HG02678 (cell line): ENCODE results near the gene PRRC2A.

ENCODE experiments used
- ATAC-seq: cut with Tn5 transposase; IDR thresholded peaks from one replicate; pipeline ENCODE4 v1.9.1; 2021; ENCODE audit warnings: mild to moderate bottlenecking, moderate library complexity; ENCODE audit not compliant: unreplicated experiment

Gene PRRC2A

DNA sequence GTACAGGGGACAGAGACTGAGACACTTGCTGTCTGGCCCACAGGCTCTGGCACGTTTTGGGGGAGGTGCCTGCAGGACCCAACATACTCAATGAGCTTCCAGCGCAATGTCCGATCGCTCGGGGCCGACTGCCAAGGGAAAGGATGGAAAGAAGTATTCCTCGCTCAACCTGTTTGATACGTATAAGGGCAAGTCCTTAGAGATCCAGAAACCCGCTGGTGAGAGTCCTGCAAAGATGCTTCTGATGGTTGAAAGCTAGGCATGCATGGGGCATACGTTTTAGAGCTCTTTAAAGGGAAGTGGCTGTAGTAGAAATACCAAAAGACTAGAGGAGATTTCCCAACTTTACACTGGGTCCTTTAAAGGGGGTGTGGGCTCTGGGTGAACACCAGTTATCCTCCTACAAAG lies 2.2 kb downstream of the PRRC2A start:
- ATAC-seq = no peak

DNA sequence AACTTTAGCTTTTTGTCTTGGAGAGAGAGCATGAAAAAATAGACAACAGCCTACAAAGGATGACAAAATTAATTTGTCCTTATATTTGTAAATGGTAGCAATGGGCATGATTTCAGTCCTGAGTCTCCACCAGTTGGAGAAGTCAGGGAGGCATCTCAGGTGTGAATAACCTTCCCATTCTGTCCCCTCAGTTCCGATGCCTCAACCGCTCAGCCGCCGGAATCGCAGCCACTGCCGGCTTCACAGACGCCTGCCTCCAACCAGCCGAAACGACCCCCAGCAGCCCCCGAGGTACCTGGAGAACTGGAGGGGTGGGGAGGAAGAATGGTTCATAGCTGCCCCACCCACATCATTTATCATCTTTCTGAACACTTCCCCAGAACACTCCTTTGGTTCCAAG lies 3.6 kb downstream of the PRRC2A start:
- no peak for ATAC-seq

DNA sequence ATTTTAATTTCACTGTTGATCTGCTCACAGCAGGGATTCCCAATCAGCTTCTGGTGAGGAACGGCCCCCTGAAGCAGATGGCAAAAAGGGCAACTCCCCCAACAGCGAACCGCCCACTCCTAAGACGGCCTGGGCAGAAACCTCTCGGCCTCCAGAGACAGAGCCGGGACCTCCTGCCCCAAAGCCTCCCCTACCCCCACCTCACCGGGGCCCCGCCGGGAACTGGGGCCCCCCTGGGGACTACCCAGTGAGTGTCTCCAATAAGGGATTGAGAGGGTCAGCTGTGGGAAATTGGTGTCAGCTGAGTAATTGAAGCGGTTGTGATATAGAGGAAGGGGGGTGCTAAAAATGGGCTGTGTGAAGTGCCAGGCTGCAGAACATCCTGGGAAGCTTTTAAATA lies 6.4 kb downstream of the PRRC2A start:
- ATAC-seq = no peak

DNA sequence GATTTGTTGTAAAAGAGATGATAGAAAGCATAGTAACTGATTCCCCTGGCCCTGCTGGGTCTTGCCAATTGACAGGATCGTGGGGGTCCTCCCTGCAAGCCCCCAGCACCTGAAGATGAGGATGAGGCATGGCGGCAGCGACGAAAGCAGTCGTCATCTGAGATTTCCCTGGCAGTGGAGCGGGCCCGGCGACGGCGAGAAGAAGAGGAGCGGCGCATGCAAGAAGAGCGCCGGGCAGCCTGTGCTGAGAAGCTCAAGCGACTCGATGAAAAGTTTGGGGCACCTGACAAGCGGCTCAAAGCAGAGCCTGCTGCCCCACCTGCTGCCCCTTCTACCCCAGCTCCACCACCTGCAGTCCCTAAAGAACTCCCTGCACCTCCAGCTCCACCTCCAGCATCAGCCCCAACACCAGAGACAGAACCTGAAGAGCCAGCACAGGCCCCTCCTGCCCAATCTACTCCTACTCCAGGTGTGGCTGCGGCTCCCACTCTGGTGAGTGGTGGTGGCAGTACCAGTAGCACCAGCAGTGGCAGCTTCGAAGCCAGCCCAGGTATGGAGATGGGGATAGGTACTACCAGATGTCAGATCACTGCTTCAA lies 7.3 kb downstream of the PRRC2A start:
- ATAC-seq = no peak

DNA sequence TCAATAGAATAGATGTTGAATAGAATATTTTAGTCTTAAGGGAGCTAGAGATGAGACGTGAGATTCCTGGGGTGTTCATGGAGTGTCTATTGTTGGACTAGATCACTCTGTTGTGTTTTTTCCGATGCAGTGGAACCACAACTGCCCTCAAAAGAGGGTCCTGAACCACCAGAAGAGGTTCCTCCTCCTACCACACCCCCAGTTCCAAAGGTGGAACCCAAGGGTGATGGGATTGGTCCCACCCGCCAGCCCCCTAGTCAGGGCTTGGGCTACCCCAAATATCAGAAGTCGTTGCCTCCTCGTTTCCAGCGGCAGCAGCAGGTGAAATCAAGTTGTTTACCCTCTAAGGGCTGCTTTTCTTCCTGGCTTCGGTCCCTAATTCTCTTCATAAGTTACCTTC lies 8.5 kb downstream of the PRRC2A start:
- no peak for ATAC-seq

DNA sequence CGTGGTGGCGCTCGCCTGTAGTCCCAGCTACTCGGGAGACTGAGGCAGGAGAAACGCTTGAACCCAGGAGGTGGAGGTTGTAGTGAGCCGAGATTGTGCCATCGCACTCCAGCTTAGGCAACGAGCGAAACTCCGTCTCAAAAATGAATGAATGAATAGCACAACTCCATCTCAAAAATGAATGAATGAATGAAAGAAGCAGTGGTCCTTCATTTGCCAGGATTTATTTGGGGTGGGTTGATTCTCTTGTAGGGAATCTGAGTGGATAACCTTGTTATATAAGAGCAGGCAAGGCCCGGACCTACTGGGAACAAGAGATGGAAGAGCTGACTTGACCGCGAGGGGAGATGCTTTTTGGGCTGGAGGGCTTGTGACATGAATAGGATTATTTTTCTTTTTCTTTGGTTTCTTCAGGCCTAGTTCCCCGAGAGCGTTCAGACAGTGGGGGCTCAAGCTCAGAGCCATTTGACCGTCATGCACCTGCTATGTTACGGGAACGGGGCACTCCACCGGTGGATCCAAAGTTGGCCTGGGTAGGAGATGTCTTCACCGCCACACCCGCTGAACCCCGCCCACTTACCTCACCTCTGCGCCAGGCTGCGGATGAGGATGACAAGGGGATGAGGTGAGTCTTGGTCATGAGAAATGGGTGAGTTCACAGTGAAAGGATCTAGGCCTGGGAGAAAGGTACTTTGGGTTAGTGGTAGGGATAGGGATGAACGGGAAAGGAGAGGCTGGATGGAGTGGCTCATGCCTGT lies 9.8 kb downstream of the PRRC2A start:
- no peak for ATAC-seq

DNA sequence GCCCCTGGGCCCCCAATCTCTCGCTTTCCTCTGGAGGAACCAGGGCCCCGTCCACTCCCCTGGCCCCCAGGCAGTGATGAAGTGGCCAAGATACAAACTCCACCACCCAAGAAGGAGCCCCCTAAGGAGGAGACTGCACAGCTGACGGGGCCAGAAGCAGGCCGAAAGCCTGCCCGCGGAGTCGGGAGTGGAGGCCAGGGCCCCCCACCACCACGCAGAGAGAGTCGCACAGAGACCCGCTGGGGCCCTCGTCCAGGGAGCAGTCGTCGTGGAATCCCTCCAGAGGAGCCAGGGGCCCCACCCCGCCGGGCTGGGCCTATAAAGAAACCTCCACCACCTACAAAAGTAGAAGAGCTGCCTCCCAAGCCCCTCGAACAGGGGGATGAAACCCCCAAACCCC lies 10.7 kb downstream of the PRRC2A start:
- ATAC-seq = no peak

DNA sequence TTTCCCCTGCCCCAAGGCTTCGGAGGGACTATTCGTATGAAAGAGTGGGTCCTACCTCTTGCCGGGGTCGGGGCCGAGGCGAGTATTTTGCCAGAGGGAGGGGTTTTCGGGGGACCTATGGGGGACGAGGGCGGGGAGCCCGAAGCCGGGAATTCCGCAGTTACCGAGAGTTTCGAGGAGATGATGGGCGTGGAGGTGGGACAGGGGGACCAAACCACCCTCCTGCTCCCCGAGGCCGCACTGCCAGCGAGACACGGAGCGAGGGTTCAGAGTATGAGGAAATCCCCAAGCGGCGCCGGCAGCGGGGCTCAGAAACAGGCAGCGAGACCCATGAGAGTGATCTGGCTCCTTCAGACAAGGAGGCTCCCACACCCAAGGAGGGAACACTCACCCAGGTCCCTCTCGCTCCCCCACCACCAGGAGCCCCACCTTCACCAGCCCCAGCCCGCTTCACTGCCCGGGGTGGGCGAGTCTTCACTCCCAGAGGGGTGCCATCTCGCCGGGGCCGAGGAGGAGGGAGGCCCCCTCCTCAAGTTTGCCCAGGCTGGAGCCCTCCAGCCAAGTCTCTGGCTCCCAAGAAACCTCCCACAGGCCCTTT lies 11.3 kb downstream of the PRRC2A start:
- no peak for ATAC-seq

DNA sequence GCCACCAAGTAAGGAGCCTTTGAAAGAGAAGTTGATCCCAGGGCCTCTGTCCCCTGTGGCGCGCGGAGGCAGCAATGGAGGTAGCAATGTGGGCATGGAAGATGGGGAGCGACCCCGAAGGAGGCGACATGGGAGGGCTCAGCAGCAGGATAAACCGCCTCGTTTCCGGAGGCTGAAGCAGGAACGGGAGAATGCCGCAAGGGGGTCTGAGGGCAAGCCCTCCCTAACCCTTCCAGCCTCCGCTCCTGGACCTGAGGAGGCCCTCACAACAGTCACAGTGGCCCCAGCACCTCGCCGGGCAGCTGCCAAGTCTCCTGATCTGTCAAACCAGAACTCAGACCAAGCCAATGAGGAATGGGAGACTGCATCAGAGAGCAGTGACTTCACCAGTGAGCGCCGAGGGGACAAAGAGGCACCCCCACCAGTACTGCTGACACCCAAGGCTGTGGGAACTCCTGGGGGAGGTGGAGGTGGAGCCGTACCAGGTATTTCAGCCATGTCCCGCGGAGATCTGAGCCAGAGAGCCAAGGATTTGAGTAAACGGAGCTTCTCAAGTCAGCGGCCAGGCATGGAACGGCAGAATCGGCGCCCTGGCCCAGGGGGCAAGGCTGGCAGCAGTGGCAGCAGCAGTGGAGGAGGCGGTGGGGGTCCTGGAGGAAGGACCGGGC lies 11.9 kb downstream of the PRRC2A start:
- no peak for ATAC-seq

DNA sequence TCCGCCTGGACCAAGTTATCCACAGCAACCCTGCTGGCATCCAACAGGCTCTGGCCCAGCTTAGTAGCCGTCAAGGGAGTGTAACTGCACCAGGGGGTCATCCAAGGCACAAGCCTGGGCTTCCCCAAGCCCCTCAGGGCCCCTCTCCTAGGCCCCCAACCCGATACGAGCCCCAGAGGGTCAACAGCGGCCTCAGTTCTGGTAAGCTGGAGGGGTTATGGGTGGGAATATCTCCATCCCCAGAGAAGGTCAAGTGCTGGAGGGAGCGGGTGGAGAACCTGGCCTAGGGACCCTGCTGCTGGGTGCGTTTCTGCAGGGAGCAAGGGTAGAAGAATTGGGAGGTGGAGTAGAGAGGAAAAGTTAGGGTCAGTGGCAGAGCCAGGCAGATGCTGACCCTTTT lies 12.9 kb downstream of the PRRC2A start:
- ATAC-seq = no peak

DNA sequence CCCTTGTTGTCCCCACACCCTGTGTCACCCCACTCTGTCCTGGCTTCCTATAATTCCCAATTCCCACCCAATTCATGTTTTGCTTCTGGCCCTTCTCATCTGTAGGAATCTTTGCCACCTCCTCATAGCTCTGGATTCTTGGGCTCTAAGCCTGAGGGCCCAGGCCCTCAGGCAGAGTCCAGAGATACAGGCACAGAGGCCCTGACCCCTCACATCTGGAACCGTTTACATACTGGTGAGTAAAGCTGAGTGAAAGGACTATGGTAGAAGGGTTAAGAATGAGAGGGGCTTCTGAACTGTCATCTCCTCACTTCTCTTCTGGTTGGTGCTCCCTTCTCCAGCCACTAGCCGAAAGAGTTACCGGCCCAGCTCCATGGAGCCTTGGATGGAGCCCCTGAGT lies 13.6 kb downstream of the PRRC2A start:
- no peak for ATAC-seq

DNA sequence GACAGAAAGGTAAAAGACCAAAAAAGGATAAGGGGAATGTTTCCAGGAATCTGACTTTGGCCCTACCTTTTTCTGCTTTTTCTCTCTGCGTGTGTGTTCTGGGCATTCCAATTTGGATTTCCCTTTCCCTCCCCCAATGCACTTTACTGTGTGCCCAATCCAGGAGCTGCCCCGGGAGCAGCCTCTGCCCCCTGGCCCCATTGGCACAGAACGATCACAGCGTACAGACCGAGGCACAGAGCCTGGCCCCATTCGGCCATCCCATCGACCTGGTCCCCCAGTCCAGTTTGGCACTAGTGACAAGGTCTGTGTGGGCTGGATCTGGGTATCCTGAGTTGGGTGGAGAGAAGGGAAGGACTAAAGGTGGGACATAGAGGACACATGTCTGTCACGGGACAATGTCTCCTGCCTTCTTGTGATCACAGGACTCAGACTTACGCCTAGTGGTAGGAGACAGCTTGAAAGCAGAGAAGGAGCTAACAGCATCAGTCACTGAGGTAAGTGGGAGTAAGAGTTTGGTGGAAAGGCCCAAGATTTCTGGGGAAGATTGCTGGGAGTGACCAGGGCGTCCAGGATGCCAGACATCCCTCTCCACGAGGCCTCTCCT lies 14.6 kb downstream of the PRRC2A start:
- ATAC-seq = no peak

DNA sequence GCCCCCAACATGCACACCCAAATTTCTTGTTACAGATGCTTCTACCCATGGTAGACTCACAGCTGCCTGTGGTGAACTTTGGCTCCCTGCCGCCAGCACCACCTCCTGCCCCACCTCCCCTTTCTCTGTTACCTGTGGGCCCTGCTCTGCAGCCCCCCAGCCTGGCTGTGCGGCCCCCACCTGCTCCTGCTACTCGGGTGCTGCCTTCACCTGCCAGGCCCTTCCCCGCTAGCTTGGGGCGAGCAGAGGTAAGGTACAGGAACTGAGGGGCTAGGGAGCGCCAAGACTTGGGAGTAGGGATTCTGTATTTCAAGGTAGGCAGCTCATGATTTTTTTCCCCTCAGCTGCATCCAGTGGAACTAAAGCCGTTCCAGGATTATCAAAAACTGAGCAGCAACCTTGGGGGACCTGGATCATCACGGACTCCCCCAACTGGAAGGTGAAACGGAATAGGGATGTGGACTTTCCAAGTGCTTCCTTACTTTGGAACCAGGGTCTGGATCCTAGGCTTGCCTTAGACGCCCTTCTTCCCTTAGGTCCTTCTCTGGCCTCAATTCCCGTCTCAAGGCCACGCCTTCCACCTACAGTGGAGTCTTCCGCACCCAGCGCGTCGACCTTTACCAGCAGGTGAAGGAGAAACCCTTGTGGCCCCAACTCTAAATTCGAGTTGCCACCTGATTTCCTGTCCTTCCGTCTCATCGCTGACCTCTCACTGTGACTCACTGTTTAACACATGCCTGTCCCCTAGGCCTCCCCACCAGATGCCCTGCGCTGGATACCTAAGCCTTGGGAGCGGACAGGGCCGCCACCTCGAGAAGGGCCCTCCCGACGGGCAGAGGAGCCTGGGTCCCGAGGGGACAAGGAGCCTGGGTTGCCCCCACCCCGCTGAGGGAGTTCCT lies 16.4 kb downstream of the PRRC2A start:
- ATAC-seq = no peak

DNA sequence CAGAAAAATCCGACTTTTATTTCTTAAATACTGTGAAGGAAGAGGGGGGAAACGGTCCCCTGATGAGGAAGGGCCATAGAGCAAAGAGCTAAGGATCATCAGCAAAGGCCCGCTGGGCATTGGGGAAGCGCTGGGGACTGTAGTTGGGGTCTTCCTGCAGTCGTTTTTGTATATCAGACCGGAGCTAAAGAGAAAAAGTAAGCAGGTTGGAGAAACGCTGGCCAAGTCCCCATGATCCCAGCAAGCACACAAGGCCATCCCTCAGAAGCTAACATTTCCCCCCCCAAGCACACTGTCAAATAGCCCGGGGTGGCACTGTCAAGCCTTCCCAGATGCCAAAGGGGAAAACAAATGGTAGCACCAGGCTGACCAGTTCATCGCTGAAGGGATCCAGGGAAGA lies 18.5 kb downstream of the PRRC2A start:
- ATAC-seq = no peak

DNA sequence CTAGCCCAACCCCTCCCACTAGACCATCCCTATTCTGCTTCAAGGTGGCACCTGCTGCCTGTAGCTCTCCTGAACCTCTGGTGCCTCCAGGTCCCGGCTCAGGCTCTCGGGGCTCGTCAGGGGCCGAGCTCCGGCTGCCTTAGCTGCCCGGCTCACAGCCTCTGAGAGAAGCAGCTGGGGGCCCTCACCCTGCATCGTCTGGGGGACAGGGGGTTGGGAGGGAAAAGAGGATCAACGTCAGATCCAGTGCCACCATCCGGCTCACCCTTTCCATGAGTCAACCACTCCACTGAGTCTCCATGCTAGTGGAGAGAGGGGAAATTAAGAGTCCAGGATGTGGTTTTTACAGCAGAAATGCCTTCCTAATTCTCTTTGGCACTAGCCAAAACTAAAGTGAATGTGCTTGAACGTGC lies 18.9 kb downstream of the PRRC2A start:
- ATAC-seq = no peak

DNA sequence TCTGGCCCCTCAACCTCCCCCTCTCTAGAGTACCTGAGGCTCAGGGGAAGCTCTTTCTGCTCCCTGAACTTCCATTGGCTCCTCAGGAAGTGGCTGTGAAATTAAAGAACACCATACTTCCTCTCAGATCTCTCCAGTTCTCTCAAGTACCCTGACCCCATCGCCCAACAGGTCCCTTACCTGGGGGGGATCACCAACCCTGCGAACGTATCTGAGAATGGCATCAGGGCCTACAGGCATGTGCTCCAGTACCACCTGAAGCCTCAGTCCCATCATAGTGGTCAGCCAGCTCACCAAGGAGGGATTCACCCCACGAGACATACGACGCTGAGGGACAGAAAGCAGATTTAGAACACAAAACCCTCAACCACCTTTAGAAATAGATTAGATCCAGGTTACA lies 20.1 kb downstream of the PRRC2A start:
- no peak for ATAC-seq

DNA sequence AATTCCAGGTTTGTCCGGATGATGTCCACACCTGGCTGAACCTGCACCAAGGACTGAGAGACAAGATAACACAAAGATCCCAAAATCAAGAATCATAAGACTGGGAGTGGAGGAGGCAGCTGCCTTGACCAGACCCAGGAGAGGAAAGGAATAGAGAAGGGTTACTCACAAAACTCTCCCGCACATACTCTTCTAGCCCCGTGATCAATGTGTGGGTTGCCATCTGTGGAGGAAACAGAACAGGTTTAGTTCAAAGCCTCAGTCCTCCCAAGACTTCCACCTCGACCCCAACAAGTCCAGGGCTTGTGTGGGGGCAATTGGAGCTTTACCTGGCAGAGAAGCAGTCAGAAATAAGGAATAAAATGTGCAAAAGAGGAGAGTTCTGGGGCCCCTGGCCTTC lies 20.9 kb downstream of the PRRC2A start:
- ATAC-seq = no peak

DNA sequence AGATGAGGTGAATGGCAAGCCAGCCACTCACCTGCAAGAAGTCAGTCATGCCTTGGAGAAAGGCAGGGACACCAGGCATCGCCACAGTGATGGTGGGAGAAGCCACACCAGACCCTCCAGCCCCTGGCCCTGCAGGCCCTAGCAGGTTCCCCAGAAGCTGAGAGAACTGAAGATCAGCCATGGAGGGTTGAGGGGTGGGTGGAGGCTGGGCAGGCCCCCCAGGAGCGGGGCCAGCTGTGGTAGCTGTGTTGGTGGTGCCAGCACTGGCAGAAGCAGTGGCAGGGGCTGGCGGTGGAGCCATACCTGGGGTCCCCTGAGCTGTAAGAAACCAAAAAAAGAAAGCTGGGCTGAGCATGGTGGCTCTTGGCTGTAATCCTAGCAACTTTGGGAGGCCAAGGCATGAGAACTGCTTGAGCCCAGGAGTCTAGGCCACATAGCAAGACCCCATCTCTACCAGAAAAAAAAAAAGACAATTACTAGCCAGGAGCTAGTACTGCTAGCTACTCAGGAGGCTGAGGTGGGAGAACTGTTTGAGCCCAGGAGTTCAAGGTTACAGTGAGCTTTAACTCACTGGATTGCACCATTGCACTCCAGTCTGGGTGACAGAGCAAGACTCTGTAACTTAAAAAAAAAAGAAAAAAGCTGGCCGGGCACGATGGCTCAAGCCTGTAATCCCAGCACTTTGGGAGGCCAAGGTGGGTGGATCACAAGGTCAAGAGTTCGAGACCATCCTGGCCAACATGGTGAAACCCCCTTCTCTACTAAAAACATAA lies 22.5 kb downstream of the PRRC2A start:
- ATAC-seq = no peak

DNA sequence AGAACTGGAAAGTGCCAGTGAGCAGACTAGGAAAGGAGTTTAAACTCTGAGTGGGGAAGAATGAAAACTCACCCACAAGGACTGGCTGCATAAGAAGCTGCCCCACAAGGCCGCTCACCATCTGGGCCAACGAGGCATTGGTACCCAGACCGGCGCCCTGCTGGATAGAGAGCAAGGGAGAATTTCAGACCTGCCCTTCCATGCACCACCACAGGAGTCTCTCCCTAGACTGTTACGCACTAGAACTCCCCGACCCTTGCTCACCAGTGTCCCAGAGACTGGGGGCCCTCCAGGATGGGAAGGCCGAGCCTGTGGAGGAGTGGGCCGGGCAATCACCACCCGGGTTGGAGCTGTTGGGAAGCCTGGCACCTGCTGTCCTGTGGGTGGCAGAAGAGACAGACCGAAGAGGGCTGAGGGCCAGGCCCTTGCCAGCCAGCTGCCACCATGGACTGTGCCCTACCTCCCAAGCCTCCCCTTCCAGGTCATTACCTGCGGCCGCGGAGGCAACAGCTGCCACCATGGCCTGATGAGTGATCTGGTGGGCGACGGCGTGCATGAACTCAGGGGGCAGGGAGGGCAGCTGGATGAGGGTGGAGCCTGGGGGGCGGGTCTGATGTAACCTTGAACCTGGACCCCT lies 23.4 kb downstream of the PRRC2A start:
- no peak for ATAC-seq
